HepG2 (cell line): ENCODE data around the gene INSRR. TPM values are rescaled to one million over a fixed set of nuclear protein-coding genes. Genes with fewer than 3 reads are reported as not detected.

Experiments
- ATAC-seq: fragments of 200-7000 bp; cut with Tn5 transposase; 3 replicates; pipeline ENCODE4 v1.9.1; 2020; ENCODE audit warnings: mild to moderate bottlenecking, moderate library complexity
- BruUV-seq: library from RNA; stranded (reverse); fragments of 400-500 nt; replicated peaks from 2 replicates; lab custom pipeline; 2021; lab: Mats Ljungman, UMichigan
- CTCF ChIA-PET: fragments of 300-600 bp; formaldehyde crosslinking; extraction: SDS; loops from one replicate; lab custom pipeline; 2021; ENCODE audit warnings: low total read pairs, inconsistent platforms, low intra/inter-chr PET ratio; lab: Yijun Ruan, JAX
- POLR2A ChIA-PET: fragments of 350-600 bp; sonication (Branson Sonifier 250); formaldehyde crosslinking; loops from one replicate; lab custom pipeline; 2020; ENCODE audit warnings: antibody characterized with exemption, inconsistent platforms; lab: Yijun Ruan, JAX
- DNase-seq: peaks from one replicate; pipeline ENCODE4 v3.0.0-alpha.2; 2015; ENCODE audit warnings: low spot score
- FAIRE-seq: peaks from 3 replicates; lab custom pipeline; 2011; peaks lifted over from hg19 to GRCh38; lab: Jason Lieb, UNC
- H2AFZ ChIP-seq: one replicate; pipeline ENCODE4 v1.6.1; 2011; ENCODE audit warnings: low read length, inconsistent platforms
- H3K27ac ChIP-seq: fragments of 300-600 bp; 3 replicates; pipeline ENCODE4 v1.8.0; 2011; ENCODE audit warnings: mixed run types, mild to moderate bottlenecking, mixed read lengths, low read length, inconsistent platforms; ENCODE audit not compliant: insufficient read depth; ENCODE audit errors: extremely low read length
- H3K27me3 ChIP-seq, 2 experiments: fragments of 200-600 bp in 1 of 2; 2 replicates in 1 of 2; 3 replicates in 1 of 2; pipeline versions ENCODE4 v1.6.0 to v1.8.0; 2011; ENCODE audit warnings: low read length in 2 of 2, mild to moderate bottlenecking in 2 of 2, moderate library complexity in 2 of 2, inconsistent platforms in 1 of 2; ENCODE audit not compliant: insufficient read depth in 2 of 2, control insufficient read depth in 1 of 2
- H3K36me3 ChIP-seq, 2 experiments: fragments of 200-600 bp in 1 of 2; replicated peaks in 1 of 2; 2 replicates in 1 of 2; 3 replicates in 1 of 2; pipeline versions ENCODE4 v1.5.1 to v1.8.0; 2011; ENCODE audit warnings: low read length in 2 of 2, inconsistent platforms in 1 of 2; ENCODE audit not compliant: insufficient read depth in 2 of 2, control insufficient read depth in 1 of 2
- H3K4me1 ChIP-seq: 2 replicates; pipeline ENCODE4 v1.5.1; 2012; ENCODE audit warnings: low read length, inconsistent platforms; ENCODE audit not compliant: insufficient read depth
- H3K4me2 ChIP-seq: 2 replicates; pipeline ENCODE4 v1.6.0; 2011; ENCODE audit warnings: low read depth, low read length, inconsistent platforms
- H3K4me3 ChIP-seq, 3 experiments: fragments of 200-600 bp in 1 of 3; sonication (generic), shearing (Covaris generic) in 1 of 3; replicated peaks in 1 of 3; 2 replicates each; pipeline ENCODE4 v1.5.1; 2011 to 2016; ENCODE audit warnings: low read length in 3 of 3, inconsistent platforms in 2 of 3, low read depth in 2 of 3, mild to moderate bottlenecking in 2 of 3, control low read depth in 1 of 3, mixed read lengths in 1 of 3; ENCODE audit not compliant: insufficient read depth in 1 of 3
- H3K79me2 ChIP-seq: one replicate; pipeline ENCODE4 v1.6.1; 2011; ENCODE audit warnings: low read length, inconsistent platforms; ENCODE audit not compliant: insufficient read depth
- H3K9ac ChIP-seq: 2 replicates; pipeline ENCODE4 v1.6.0; 2011; ENCODE audit warnings: mild to moderate bottlenecking, low read depth, low read length, inconsistent platforms; ENCODE audit not compliant: insufficient read depth
- H3K9me3 ChIP-seq: 2 replicates; pipeline ENCODE4 v1.5.1; 2012; ENCODE audit warnings: mild to moderate bottlenecking, low read length
- H4K20me1 ChIP-seq: 2 replicates; pipeline ENCODE4 v1.6.0; 2011; ENCODE audit warnings: inconsistent platforms, mild to moderate bottlenecking, low read length, moderate library complexity; ENCODE audit not compliant: insufficient read depth
- CCDC6 ChIP-seq: sonication (generic); formaldehyde crosslinking; IDR thresholded peaks from 2 replicates; pipeline ENCODE4 v1.8.1; 2022; ENCODE audit warnings: mild to moderate bottlenecking, missing genetic modification reagents, moderate library complexity
- CHD4 ChIP-seq: fragments of 200-600 bp; sonication (generic); IDR thresholded peaks from 2 replicates; pipeline ENCODE4 v1.7.0; 2017; ENCODE audit warnings: mild to moderate bottlenecking, low read length, borderline replicate concordance
- CREB1 ChIP-seq, 2 experiments: fragments of 450-650 bp in 1 of 2; IDR thresholded peaks; 2 replicates each; pipeline ENCODE4 v1.6.1; 2016 to 2017; ENCODE audit warnings: control low read depth in 1 of 2, mild to moderate bottlenecking in 1 of 2, missing compliant biosample characterization in 1 of 2, missing genetic modification characterization in 1 of 2
- FOSL2 ChIP-seq: sonication (generic); formaldehyde crosslinking; IDR thresholded peaks from 2 replicates; pipeline ENCODE4 v1.4.0; 2020; ENCODE audit warnings: missing genetic modification reagents
- HNRNPLL ChIP-seq: fragments of 200-400 bp; formaldehyde crosslinking; IDR thresholded peaks from 2 replicates; pipeline ENCODE4 v1.6.1; 2017; ENCODE audit warnings: mild to moderate bottlenecking, low read depth, low read length; ENCODE audit not compliant: poor library complexity, severe bottlenecking
- MBD4 ChIP-seq: IDR thresholded peaks from 2 replicates; pipeline ENCODE4 v1.6.1; 2012; ENCODE audit warnings: low read length, inconsistent platforms, borderline replicate concordance
- ZNF10 ChIP-seq: sonication (generic); formaldehyde crosslinking; IDR thresholded peaks from 2 replicates; pipeline ENCODE4 v1.4.0; 2020; ENCODE audit warnings: mild to moderate bottlenecking, low read depth, missing genetic modification reagents, borderline replicate concordance
- ZNF558 ChIP-seq: sonication (generic); formaldehyde crosslinking; IDR thresholded peaks from 2 replicates; pipeline ENCODE4 v1.9.0; 2022; ENCODE audit warnings: mild to moderate bottlenecking, missing genetic modification reagents, borderline replicate concordance
- ZNF761 ChIP-seq: sonication (generic); formaldehyde crosslinking; conservative IDR thresholded peaks from 2 replicates; pipeline ENCODE4 v1.4.0; 2020; ENCODE audit warnings: mild to moderate bottlenecking, missing genetic modification reagents
- WGBS: methylation state at CpG from one replicate; pipeline ENCODE4 v1.1.6; 2017; ENCODE audit warnings: low lambda C conversion rate; 5-methylcytosine and 5-hydroxymethylcytosine counted together
- in situ Hi-C: cut with HindIII; loops from 2 replicates; pipeline ENCODE4 v1.10.0; 2017; ENCODE audit warnings: low pct_unique_long_range_greater_than_20kb; ENCODE audit not compliant: extremely low pct_ligation_motif_present
- intact Hi-C: fragments of 100-400 bp; cut with micrococcal nuclease; formaldehyde crosslinking; loops from one replicate; pipeline ENCODE4 v1.10.0; 2022; ENCODE audit not compliant: unreplicated experiment
- polyA plus RNA-seq, 8 experiments: library from polyadenylated mRNA; depleted of rRNA in 3 of 8; stranded (reverse) in 7 of 8; unstranded in 1 of 8; fragments of >200 nt; fragmentation: Illumina TruSeq in 4 of 8; extraction: Trizol in 4 of 8; gene quantifications; 2 replicates each; pipeline versions ENCODE4 v1.2.1 to v1.2.3, GENCODE V29; 2011 to 2016; ENCODE audit warnings: low read depth in 4 of 8, missing spikeins in 1 of 8, mixed read lengths in 1 of 8; ENCODE audit not compliant: insufficient read depth in 1 of 8
- total RNA-seq, 5 experiments: library from RNA; depleted of rRNA; stranded (reverse); fragments of >200 nt; fragmentation: Illumina TruSeq; extraction: Trizol; gene quantifications; 2 replicates each; pipeline ENCODE4 v1.2.3, GENCODE V29; 2016; ENCODE audit warnings: low read depth in 1 of 5
- TF ChIP-seq, protein P1 (sequence below): sonication (generic); IDR thresholded peaks from 2 replicates; pipeline ENCODE4 v1.6.1; 2016; ENCODE audit warnings: low read depth, borderline replicate concordance
- TF ChIP-seq, protein P2 (sequence below): sonication (generic); formaldehyde crosslinking; conservative IDR thresholded peaks from 2 replicates; pipeline ENCODE4 v1.4.0; 2020; ENCODE audit warnings: missing genetic modification reagents
- TF ChIP-seq, protein P3 (sequence below): sonication (generic); formaldehyde crosslinking; conservative IDR thresholded peaks from 2 replicates; pipeline ENCODE4 v1.8.0; 2022; ENCODE audit warnings: missing genetic modification reagents
- TF ChIP-seq, protein P4 (sequence below): sonication (generic); formaldehyde crosslinking; IDR thresholded peaks from 2 replicates; pipeline ENCODE4 v1.5.0; 2020; ENCODE audit warnings: mild to moderate bottlenecking, low read depth, missing genetic modification reagents, borderline replicate concordance

The INSRR gene
- total and polyA plus RNA-seq, 2 of the 13 experiments (the other 11 are each of a cell fraction or from before 2014, with no cell fraction given), result not detected

DNA sequence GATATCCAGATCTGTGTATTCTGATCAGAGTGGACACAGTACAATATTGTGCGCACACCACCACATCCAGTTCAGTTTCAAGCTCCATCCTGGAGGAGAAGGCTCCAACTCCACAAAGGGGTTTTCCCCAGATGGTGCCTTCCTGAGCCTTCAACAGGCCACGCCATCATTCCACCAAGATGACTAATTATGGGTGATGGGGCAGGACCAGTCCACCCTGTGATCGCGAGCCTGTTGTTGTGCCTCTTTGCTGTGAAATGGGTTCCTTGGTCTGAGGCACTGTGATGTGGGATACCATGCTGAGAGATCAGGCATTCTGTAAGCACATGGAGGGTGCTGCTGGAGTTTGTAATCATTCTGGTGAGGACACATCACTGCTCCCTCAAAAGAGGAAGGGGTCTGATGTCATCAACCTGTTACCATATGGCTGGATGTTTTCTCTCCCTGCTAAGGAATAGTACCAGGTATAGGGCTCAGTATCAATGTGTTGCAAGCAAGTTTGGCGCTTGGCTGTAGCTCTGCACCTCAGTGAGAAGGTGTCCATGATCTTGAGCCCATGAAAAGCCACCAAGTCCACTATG lies 35.6 kb downstream of the INSRR start:
- no peak overlapping the region for H3K27ac ChIP-seq
- FAIRE-seq, result no peak
- TF ChIP-seq ZNF761 (CRISPR knock-in tag), result no peak
- TF ChIP-seq ZNF558 (CRISPR knock-in tag), result no peak
- TF ChIP-seq CREB1 (IDR thresholded peaks at IDR 0.05), result 0 out of 2 replicates have a peak, but pooled peaks have one; percentile 25
- TF ChIP-seq CREB1 (CRISPR knock-in tag; IDR thresholded peaks at IDR 0.05), result no peak
- no peak overlapping the region for H3K4me2 ChIP-seq
- H3K36me3 ChIP-seq, result no peaks in the 10 kb centered on the region
- H3K9me3 ChIP-seq, result no peaks in the 10 kb centered on the region
- POLR2A ChIA-PET, result no interaction called here
- no peak overlapping the region for H3K4me3 ChIP-seq
- CTCF ChIA-PET, result no interaction called here
- intact Hi-C loops, result no loop called here
- in situ Hi-C loops, result no loop called here
- BruUV-seq, result no TSS peak
- peaks cover under 1 to 31% of the 10 kb centered on the region in 2 experiments; a peak in 4 of 5 replicates for H3K27me3 ChIP-seq
- no peaks in the 10 kb centered on the region for H3K4me1 ChIP-seq
- no peak overlapping the region for H2AFZ ChIP-seq
- DNase-seq, result no peak
- H3K9ac ChIP-seq, result no peak overlapping the region
- 52% methylated on average over 2 of the region's 5 CpGs for WGBS
- H3K79me2 ChIP-seq, result no peaks in the 10 kb centered on the region
- no peaks in the 10 kb centered on the region for H4K20me1 ChIP-seq
- ATAC-seq, result no peak

DNA sequence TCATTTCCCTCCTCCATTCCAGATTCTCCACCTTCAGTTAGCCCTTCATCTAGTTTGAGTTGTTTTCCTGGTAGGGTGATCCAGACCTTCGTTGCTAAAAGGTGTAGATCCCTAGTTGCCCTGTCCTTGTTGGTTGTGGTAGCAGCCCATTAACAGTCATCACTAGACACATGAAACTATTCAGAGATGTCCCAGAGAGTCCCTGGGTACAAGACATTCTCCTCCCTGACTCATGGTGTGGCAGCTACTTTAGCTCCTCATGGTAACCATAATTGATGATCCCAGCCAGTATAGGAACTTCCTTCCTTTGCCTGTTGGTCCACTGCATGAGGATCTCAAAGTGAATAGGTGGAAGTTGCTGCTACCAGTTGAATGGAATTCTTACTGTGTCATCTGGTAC lies 36.2 kb downstream of the INSRR start:
- ATAC-seq (no peak), FAIRE-seq (no peak), DNase-seq (no peak)
- H3K4me2 ChIP-seq, result no peak overlapping the region
- H3K36me3 ChIP-seq, result no peaks in the 10 kb centered on the region
- ChIA-PET POLR2A (interaction anchor here (0.6 kb wide), 2 partner anchors 56 to 322 kb away, joined by 3 read pairs; partner anchors contain the start of genes MEF2D and PRCC), CTCF (no interaction called here)
- intact Hi-C loops (no loop called here), in situ Hi-C loops (no loop called here)
- no peak overlapping the region for H2AFZ ChIP-seq
- no peaks in the 10 kb centered on the region for H4K20me1 ChIP-seq
- no peak overlapping the region for H3K4me3 ChIP-seq
- H3K9me3 ChIP-seq, result no peaks in the 10 kb centered on the region
- H3K27me3 ChIP-seq, result peaks cover 0 to 30% of the 10 kb centered on the region in 2 experiments; a peak in 3 of 5 replicates
- BruUV-seq, result no TSS peak
- H3K79me2 ChIP-seq, result no peaks in the 10 kb centered on the region
- H3K27ac ChIP-seq, result no peak overlapping the region
- WGBS, result 0% methylated on average over 1 of the region's 1 CpG
- H3K4me1 ChIP-seq, result no peaks in the 10 kb centered on the region
- H3K9ac ChIP-seq, result no peak overlapping the region
- TF ChIP-seq ZNF10 (CRISPR knock-in tag) (no peak), CHD4 (no peak), CCDC6 (CRISPR knock-in tag) (no peak), HNRNPLL (no peak), FOSL2 (CRISPR knock-in tag) (no peak), MBD4 (no peak)
- TF ChIP-seq, protein P1, sequence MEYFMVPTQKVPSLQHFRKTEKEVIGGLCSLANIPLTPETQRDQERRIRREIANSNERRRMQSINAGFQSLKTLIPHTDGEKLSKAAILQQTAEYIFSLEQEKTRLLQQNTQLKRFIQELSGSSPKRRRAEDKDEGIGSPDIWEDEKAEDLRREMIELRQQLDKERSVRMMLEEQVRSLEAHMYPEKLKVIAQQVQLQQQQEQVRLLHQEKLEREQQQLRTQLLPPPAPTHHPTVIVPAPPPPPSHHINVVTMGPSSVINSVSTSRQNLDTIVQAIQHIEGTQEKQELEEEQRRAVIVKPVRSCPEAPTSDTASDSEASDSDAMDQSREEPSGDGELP, result no peak
- TF ChIP-seq, protein P2, sequence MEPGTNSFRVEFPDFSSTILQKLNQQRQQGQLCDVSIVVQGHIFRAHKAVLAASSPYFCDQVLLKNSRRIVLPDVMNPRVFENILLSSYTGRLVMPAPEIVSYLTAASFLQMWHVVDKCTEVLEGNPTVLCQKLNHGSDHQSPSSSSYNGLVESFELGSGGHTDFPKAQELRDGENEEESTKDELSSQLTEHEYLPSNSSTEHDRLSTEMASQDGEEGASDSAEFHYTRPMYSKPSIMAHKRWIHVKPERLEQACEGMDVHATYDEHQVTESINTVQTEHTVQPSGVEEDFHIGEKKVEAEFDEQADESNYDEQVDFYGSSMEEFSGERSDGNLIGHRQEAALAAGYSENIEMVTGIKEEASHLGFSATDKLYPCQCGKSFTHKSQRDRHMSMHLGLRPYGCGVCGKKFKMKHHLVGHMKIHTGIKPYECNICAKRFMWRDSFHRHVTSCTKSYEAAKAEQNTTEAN (CRISPR knock-in tag), result no peak
- TF ChIP-seq, protein P3, sequence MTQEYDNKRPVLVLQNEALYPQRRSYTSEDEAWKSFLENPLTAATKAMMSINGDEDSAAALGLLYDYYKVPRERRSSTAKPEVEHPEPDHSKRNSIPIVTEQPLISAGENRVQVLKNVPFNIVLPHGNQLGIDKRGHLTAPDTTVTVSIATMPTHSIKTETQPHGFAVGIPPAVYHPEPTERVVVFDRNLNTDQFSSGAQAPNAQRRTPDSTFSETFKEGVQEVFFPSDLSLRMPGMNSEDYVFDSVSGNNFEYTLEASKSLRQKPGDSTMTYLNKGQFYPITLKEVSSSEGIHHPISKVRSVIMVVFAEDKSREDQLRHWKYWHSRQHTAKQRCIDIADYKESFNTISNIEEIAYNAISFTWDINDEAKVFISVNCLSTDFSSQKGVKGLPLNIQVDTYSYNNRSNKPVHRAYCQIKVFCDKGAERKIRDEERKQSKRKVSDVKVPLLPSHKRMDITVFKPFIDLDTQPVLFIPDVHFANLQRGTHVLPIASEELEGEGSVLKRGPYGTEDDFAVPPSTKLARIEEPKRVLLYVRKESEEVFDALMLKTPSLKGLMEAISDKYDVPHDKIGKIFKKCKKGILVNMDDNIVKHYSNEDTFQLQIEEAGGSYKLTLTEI (CRISPR knock-in tag), result no peak
- TF ChIP-seq, protein P4, sequence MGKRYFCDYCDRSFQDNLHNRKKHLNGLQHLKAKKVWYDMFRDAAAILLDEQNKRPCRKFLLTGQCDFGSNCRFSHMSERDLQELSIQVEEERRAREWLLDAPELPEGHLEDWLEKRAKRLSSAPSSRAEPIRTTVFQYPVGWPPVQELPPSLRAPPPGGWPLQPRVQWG (CRISPR knock-in tag), result no peak
